ENCODE measurements around the gene CCDC107. TPM values are rescaled to one million over a fixed set of nuclear protein-coding genes. Genes with fewer than 3 reads are reported as not detected.
A peak's percentile ranks its signal among the peaks of the same experiment; 100 is the strongest.

CCDC107 gene
- total RNA-seq, 1 experiment from 2014 or later: 19.6 TPM

GRCh38 chr9:35656348-35656747, 1.7 kb upstream of the CCDC107 start:
- DNase-seq (ENCODE audit: low read depth): no peak
- in situ Hi-C loops (cut with HindIII; ENCODE audit: low pct_unique_long_range_greater_than_20kb, low sequenced_read_pairs): no loop called here

GRCh38 chr9:35656831-35657545, 1.1 kb upstream of the CCDC107 start:
- DNase-seq (ENCODE audit: low read depth): no peak

GRCh38 chr9:35657546-35658136, 451 bp upstream of the CCDC107 start, which contains the start of gene RMRP:
RMRP (minus strand) TSS chr9:35658019.
- DNase-seq (ENCODE audit: low read depth): peak; percentile 96
- in situ Hi-C loops (cut with HindIII; ENCODE audit: low pct_unique_long_range_greater_than_20kb, low sequenced_read_pairs): no loop called here

More at GRCh38 chr9:35656831-35657545, 1.1 kb upstream of the CCDC107 start:
- in situ Hi-C loops (cut with HindIII; ENCODE audit: low pct_unique_long_range_greater_than_20kb, low sequenced_read_pairs): no loop called here

- in situ Hi-C loops (cut with HindIII; ENCODE audit: low pct_unique_long_range_greater_than_20kb, low sequenced_read_pairs): no loop called here
Observed at GRCh38 chr9:35658968-35659220, 802 bp downstream of the CCDC107 start.

GRCh38 chr9:35659340-35659739, 1.2 kb downstream of the CCDC107 start:
- no peak for DNase-seq (ENCODE audit: low read depth)
- in situ Hi-C loops (cut with HindIII; ENCODE audit: low pct_unique_long_range_greater_than_20kb, low sequenced_read_pairs): no loop called here

More at GRCh38 chr9:35658968-35659220, 802 bp downstream of the CCDC107 start:
- DNase-seq (ENCODE audit: low read depth): no peak

GRCh38 chr9:35660966-35661415, 2.9 kb downstream of the CCDC107 start:
- in situ Hi-C loops (cut with HindIII; ENCODE audit: low pct_unique_long_range_greater_than_20kb, low sequenced_read_pairs): no loop called here
- peak; percentile 29 for DNase-seq (ENCODE audit: low read depth)

- DNase-seq (ENCODE audit: low read depth): no peak
- in situ Hi-C loops (cut with HindIII; ENCODE audit: low pct_unique_long_range_greater_than_20kb, low sequenced_read_pairs): no loop called here
Observed at GRCh38 chr9:35661756-35662350, 3.8 kb downstream of the CCDC107 start.

GRCh38 chr9:35662437-35662836, 4.3 kb downstream of the CCDC107 start:
- in situ Hi-C loops (cut with HindIII; ENCODE audit: low pct_unique_long_range_greater_than_20kb, low sequenced_read_pairs): no loop called here

GRCh38 chr9:35664531-35665470, 6.7 kb downstream of the CCDC107 start, which contains the start of gene ARHGEF39:
ARHGEF39 (minus strand) TSS chr9:35665195; CDS start chr9:35665169, 26 bp downstream.
- peak; percentile 78 for DNase-seq (ENCODE audit: low read depth)
- in situ Hi-C loops (cut with HindIII; ENCODE audit: low pct_unique_long_range_greater_than_20kb, low sequenced_read_pairs): no loop called here

More at GRCh38 chr9:35662437-35662836, 4.3 kb downstream of the CCDC107 start:
- no peak for DNase-seq (ENCODE audit: low read depth)

GRCh38 chr9:35665471-35665818, 7.4 kb downstream of the CCDC107 start:
- in situ Hi-C loops (cut with HindIII; ENCODE audit: low pct_unique_long_range_greater_than_20kb, low sequenced_read_pairs): no loop called here

GRCh38 chr9:35666045-35666444, 8.0 kb downstream of the CCDC107 start:
- DNase-seq (ENCODE audit: low read depth): no peak
- in situ Hi-C loops (cut with HindIII; ENCODE audit: low pct_unique_long_range_greater_than_20kb, low sequenced_read_pairs): no loop called here

More at GRCh38 chr9:35665471-35665818, 7.4 kb downstream of the CCDC107 start:
- DNase-seq (ENCODE audit: low read depth): no peak

GRCh38 chr9:35666549-35666948, 8.5 kb downstream of the CCDC107 start:
- in situ Hi-C loops (cut with HindIII; ENCODE audit: low pct_unique_long_range_greater_than_20kb, low sequenced_read_pairs): no loop called here
- no peak for DNase-seq (ENCODE audit: low read depth)

GRCh38 chr9:35667939-35668338, 9.8 kb downstream of the CCDC107 start:
- in situ Hi-C loops (cut with HindIII; ENCODE audit: low pct_unique_long_range_greater_than_20kb, low sequenced_read_pairs): no loop called here
- no peak for DNase-seq (ENCODE audit: low read depth)

- in situ Hi-C loops (cut with HindIII; ENCODE audit: low pct_unique_long_range_greater_than_20kb, low sequenced_read_pairs): no loop called here
- peak; percentile 67 for DNase-seq (ENCODE audit: low read depth)
Observed at GRCh38 chr9:35669331-35670145, 11.4 kb downstream of the CCDC107 start.

- in situ Hi-C loops (cut with HindIII; ENCODE audit: low pct_unique_long_range_greater_than_20kb, low sequenced_read_pairs): no loop called here
- DNase-seq (ENCODE audit: low read depth): no peak
Observed at GRCh38 chr9:35673132-35674024, 15.3 kb downstream of the CCDC107 start, which contains the start of gene CA9. CA9 (plus strand) TSS chr9:35673928; CDS start chr9:35673960, 32 bp downstream.

- in situ Hi-C loops (cut with HindIII; ENCODE audit: low pct_unique_long_range_greater_than_20kb, low sequenced_read_pairs): no loop called here
- no peak for DNase-seq (ENCODE audit: low read depth)
Observed at GRCh38 chr9:35674025-35674361, 15.9 kb downstream of the CCDC107 start.

- no peak for DNase-seq (ENCODE audit: low read depth)
- in situ Hi-C loops (cut with HindIII; ENCODE audit: low pct_unique_long_range_greater_than_20kb, low sequenced_read_pairs): no loop called here
Observed at GRCh38 chr9:35675204-35675603, 17.1 kb downstream of the CCDC107 start.

All from Caki2 (cell line).